Hair follicular keratinocyte (primary cell): Measurements from ENCODE around the gene WDR35. TPM values are rescaled to one million over a fixed set of nuclear protein-coding genes. Genes with fewer than 3 reads are reported as not detected.

Experiments used
- total RNA-seq: library from RNA; depleted of rRNA; stranded (reverse); fragments of >200 nt; gene quantifications from 2 replicates; pipeline ENCODE4 v1.2.3, GENCODE V29; 2015

Gene WDR35
- total RNA-seq, result 5.5 and 5.7 TPM in 2 replicates

GRCh38 chr2:19989667-19990415 lies at the start of gene WDR35:
Gene WDR35, minus strand, starts transcription at chr2:19990105. Its CDS starts 90 bp downstream, at chr2:19990015.

GRCh38 chr2:20012282-20013125 lies 22.6 kb upstream of the WDR35 start, which contains the start of gene MATN3:
Gene MATN3, minus strand, starts transcription at chr2:20012668. Its CDS starts 37 bp downstream, at chr2:20012631.

GRCh38 chr2:19901442-19902215 lies 88.3 kb downstream of the WDR35 start, which contains the start of gene TTC32:
Gene TTC32, minus strand, starts transcription at chr2:19901983. Its CDS starts 129 bp downstream, at chr2:19901854.

Other genes starting within 250 kb of the WDR35 start
- gene TTC32, start 88.1 kb downstream of the WDR35 start, total RNA-seq, result 3.0 and 4.8 TPM in 2 replicates
- gene MATN3, start 22.6 kb upstream of the WDR35 start, total RNA-seq, result 1.9 and 3.7 TPM in 2 replicates
- gene LAPTM4A, start 61.5 kb upstream of the WDR35 start, total RNA-seq, result 76.1 and 77.8 TPM in 2 replicates
- gene SDC1, start 235.0 kb upstream of the WDR35 start, total RNA-seq, result 1,259 and 1,658 TPM in 2 replicates